AG09309 (cell line): ENCODE results near the gene CDK9.

Source experiments
- DNase-seq: peaks from one replicate; pipeline ENCODE4 v3.0.0-alpha.2; 2010; ENCODE audit warnings: low read depth
- H3K4me3 ChIP-seq: 2 replicates; pipeline ENCODE4 v1.5.1; 2011; ENCODE audit warnings: mild to moderate bottlenecking, low read depth, low read length, moderate library complexity; ENCODE audit not compliant: control insufficient read depth
- TF ChIP-seq, protein P1 (sequence below): IDR thresholded peaks from 2 replicates; pipeline ENCODE4 v1.5.1; 2011; ENCODE audit warnings: mild to moderate bottlenecking, low read depth, low read length, inconsistent platforms; ENCODE audit not compliant: insufficient read depth, control insufficient read depth; ENCODE audit errors: missing control alignments

CDK9 gene

DNA sequence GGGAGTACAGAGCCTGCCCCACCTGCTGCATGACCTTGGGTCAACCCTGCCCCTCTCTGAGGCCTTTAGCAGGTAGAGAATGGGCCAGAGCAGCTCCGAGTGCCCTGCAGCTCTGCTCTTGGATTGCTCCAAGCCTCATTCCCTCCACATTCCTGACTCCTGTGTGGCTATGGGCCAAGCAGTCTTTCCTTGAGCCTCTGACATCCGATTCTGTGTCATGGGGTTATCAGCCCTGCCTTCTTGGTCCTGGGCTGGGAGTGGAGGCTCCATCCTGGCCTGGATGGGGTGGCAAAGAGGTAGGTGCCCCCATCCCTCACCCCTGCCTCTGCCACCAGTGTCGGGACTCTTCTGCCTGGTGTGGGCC, 30.5 kb downstream of the CDK9 start:
- TF ChIP-seq, protein P1, sequence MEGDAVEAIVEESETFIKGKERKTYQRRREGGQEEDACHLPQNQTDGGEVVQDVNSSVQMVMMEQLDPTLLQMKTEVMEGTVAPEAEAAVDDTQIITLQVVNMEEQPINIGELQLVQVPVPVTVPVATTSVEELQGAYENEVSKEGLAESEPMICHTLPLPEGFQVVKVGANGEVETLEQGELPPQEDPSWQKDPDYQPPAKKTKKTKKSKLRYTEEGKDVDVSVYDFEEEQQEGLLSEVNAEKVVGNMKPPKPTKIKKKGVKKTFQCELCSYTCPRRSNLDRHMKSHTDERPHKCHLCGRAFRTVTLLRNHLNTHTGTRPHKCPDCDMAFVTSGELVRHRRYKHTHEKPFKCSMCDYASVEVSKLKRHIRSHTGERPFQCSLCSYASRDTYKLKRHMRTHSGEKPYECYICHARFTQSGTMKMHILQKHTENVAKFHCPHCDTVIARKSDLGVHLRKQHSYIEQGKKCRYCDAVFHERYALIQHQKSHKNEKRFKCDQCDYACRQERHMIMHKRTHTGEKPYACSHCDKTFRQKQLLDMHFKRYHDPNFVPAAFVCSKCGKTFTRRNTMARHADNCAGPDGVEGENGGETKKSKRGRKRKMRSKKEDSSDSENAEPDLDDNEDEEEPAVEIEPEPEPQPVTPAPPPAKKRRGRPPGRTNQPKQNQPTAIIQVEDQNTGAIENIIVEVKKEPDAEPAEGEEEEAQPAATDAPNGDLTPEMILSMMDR: no peak
- no peak for DNase-seq
- no peak overlapping the region for H3K4me3 ChIP-seq

DNA sequence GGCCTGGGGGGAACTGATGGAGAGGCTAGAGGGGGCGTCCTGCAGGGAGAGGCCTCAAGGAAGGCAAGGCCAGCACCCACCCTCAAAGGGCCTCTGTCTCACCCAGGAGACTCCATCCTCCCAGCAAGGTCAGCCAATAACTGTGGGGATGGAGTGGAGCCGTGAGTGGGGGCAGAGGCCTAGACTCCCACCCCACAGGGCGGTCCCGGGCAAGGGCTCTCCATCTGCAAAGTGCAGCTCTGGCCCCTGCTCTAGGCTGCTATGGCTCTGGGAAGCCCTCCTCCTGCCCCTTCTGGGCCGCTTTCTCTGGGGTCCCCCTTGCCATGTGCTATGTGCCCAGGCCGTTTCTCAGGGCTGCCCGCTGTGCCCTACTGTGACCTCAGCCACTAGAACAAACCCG, 30.9 kb downstream of the CDK9 start:
- no peak for DNase-seq
- H3K4me3 ChIP-seq: no peak overlapping the region
- TF ChIP-seq, protein P1: no peak

DNA sequence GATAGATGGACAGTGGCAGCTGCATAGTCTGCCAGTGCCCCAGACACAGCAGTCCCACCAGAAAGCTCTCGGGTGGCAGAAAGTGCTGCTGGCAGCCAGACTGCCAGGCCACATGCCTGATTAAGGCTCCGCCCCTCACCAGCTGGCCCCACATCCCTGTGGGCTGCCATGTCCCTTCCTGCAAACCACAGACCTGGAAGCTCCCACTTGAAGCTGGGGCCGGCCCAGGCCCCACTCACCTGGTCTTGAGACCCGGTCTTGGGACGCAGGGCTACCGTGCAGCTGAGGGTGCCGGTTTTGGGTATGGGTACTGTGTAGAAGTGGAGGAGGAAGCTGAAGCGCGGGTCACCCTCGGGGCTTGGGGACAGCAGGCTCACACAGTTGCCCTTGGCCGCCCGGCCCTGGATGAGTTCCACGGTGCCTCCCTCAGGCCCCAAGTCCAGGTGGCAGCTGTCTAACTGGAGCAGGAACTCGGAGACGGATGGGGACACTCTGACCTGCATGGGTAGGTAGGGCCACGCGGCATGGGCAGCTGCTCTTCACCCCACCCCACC, 32.1 kb downstream of the CDK9 start:
- no peak for DNase-seq
- H3K4me3 ChIP-seq: no peak overlapping the region
- TF ChIP-seq, protein P1: no peak

DNA sequence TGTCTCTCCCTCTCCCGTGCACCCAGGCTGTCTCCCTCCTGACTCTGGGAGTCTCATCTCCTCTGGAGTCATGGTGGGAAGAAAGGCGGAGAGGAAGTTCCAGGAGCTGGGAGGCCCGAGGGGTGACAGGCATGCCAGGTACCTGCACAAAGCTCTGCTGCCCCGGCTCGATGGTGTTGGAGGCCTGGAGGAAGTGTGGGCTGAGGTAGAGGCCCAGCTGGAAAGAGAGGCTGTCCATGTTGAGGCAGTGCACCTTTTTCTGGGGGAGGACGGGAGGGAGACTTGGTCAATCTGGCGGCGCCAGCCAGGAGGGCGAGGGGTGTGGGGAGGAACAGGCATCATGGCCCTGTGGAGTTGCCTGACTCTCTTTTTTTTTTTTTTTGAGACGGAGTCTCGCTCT, 32.7 kb downstream of the CDK9 start:
- DNase-seq: no peak
- TF ChIP-seq, protein P1: no peak
- no peak overlapping the region for H3K4me3 ChIP-seq

DNA sequence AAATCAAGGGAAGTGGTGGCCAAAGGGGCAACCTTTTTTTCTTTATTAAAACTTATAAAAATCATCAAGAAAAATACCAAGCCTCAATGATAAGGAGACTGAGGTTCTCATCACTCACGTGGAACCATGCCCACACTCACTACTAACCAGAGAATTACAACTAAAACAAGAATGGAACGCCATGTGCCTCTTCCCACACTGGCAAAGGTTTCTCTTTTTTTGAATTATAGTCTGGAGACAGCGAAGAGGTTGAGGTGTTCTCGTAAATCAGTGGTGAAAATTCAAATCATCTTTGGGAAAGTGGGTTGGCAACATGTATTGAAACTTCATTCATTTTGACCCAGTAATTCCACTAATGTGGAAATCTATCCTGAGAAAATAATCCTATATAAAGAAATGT, 36.3 kb downstream of the CDK9 start:
- H3K4me3 ChIP-seq: no peak overlapping the region
- TF ChIP-seq, protein P1: no peak
- DNase-seq: no peak

DNA sequence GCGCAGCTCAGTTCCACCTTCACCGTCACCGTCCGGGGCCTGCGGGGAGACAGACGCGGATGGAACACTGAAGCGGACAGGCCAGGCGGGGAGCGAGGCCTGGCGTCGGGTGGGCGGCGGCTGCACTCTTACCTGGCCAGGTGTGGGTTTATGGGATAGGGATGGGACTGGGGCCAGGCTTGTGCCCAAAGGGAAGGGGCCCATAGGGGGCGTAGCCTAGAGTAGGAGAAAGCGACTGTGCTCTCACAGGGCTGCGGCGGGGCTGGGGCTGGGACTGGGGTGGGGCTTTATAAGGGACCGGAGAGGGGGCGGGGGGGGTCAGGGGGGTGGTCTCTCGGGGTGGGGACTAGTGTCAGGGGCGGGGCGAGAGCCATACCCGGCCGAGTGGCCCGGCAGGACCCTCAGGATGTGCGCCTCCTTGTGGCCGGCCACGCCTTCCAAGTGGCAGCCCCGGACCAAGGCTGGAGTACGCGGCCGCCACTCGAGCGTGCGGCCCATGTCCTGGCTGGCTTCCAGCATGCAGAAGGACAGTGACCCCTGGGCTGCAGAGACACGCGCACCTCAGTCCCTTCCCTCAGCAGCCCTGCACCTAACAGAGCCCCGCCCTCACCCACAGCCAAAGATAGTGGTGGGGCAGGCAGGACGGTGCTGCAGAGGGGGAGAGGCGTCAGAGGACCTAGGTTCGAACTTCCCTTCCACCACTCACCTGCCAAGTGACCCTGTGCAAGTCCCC, 39.7 kb downstream of the CDK9 start:
- H3K4me3 ChIP-seq: no peak overlapping the region
- no peak for DNase-seq
- TF ChIP-seq, protein P1: no peak

DNA sequence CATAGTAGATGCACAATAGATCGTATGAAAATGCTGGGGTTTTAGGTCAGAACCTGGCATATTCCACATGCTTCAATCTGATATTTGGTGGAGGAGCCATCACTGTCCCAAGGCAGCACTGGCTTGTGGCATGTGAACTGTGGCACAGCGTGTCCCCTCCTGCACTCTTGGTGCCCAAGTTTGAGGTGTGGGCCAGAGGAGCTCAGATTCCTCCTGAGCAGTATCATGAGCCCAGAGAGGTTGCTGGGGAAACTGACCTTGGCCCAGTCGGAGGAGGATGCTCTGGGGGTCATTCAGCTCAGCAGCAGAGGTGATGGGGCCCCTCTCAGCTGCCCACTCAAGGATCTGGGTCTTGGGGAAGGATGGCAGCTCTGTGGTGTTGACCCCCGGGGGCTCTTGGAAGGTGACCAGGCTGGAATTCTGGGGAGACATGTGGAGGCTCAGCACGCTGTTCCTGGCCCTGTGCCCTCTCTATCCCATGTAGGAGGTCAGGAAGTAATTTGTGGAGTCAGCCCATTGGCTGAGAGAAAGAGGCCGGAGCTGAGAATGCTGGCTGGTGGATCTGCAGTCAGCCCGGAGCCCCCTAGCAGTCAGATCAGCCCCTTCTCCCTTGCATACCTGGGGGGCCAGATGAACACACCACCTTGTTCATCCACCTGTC, 40.5 kb downstream of the CDK9 start:
- H3K4me3 ChIP-seq: no peak overlapping the region
- TF ChIP-seq, protein P1: no peak
- no peak for DNase-seq
